Epidermal melanocyte (primary cell): ENCODE data around the gene APOLD1.
"Not testable (repeated sequence)": the region's sequence is repeated elsewhere in the genome, so short reads cannot be mapped to it uniquely, and the experiment has no call there.

Experiments
- DNase-seq: peaks from one replicate; pipeline ENCODE4 v3.0.0; 2011; ENCODE audit warnings: low spot score; ENCODE audit not compliant: insufficient read length

Gene APOLD1

GRCh38 chr12:12839003-12839395 lies 53.5 kb downstream of the APOLD1 start:
- no peak for DNase-seq

- not testable (repeated sequence) for DNase-seq
Measured at GRCh38 chr12:12839439-12839838, 54.0 kb downstream of the APOLD1 start.

- peak; percentile 64 for DNase-seq
Measured at GRCh38 chr12:12839873-12840579, 54.6 kb downstream of the APOLD1 start.

GRCh38 chr12:12840580-12840899 lies 55.1 kb downstream of the APOLD1 start:
- DNase-seq: no peak
